SK-N-SH treated with all-trans-retinoic acid at 6 μM for 48 hours (cell line): ENCODE data around the gene ZNF791.
"Not testable (repeated sequence)": the region's sequence is repeated elsewhere in the genome, so short reads cannot be mapped to it uniquely, and the experiment has no call there.

Experiments
- ATAC-seq: fragments of 200-7000 bp; cut with Tn5 transposase; 3 replicates; pipeline ENCODE4 v1.9.1; 2020; ENCODE audit warnings: mild to moderate bottlenecking, moderate library complexity
- ARNTL ChIP-seq: fragments of 450-650 bp; formaldehyde crosslinking; IDR thresholded peaks from 2 replicates; pipeline ENCODE4 v1.5.0; 2020; ENCODE audit warnings: low read depth, mild to moderate bottlenecking, moderate library complexity, borderline replicate concordance
- CSDC2 ChIP-seq: fragments of 250-450 bp; sonication (Bioruptor Pico); IDR thresholded peaks from 2 replicates; pipeline ENCODE4 v1.5.0; 2020; ENCODE audit warnings: mild to moderate bottlenecking, moderate library complexity
- CSRNP3 ChIP-seq: fragments of 250-450 bp; sonication (Bioruptor Pico); IDR thresholded peaks from 2 replicates; pipeline ENCODE4 v1.5.1; 2021; ENCODE audit warnings: mild to moderate bottlenecking, moderate library complexity
- ESRRG ChIP-seq: fragments of 250-450 bp; sonication (Bioruptor Pico); IDR thresholded peaks from 2 replicates; pipeline ENCODE4 v1.6.1; 2021; ENCODE audit warnings: mild to moderate bottlenecking
- GLIS3 ChIP-seq: fragments of 250-450 bp; sonication (Bioruptor Pico); IDR thresholded peaks from 2 replicates; pipeline ENCODE4 v1.5.0; 2020; ENCODE audit warnings: mild to moderate bottlenecking, moderate library complexity
- ISL1 ChIP-seq: fragments of 250-450 bp; sonication (Bioruptor Pico); IDR thresholded peaks from 2 replicates; pipeline ENCODE4 v2.1.2; 2022; ENCODE audit warnings: mild to moderate bottlenecking, moderate library complexity
- OSR1 ChIP-seq: fragments of 250-450 bp; sonication (Bioruptor Pico); IDR thresholded peaks from 2 replicates; pipeline ENCODE4 v1.8.0; 2022; ENCODE audit warnings: moderate library complexity, mild to moderate bottlenecking, inconsistent platforms
- PATZ1 ChIP-seq: fragments of 250-450 bp; sonication (Bioruptor Pico); IDR thresholded peaks from 2 replicates; pipeline ENCODE4 v1.8.0; 2020; ENCODE audit warnings: mild to moderate bottlenecking, moderate library complexity, borderline replicate concordance
- PPARA ChIP-seq: fragments of 250-450 bp; sonication (Bioruptor Pico); IDR thresholded peaks from 2 replicates; pipeline ENCODE4 v1.5.0; 2020; ENCODE audit warnings: mild to moderate bottlenecking, borderline replicate concordance
- RARB ChIP-seq: fragments of 250-450 bp; sonication (Bioruptor Pico); IDR thresholded peaks from 2 replicates; pipeline ENCODE4 v1.8.0; 2021; ENCODE audit warnings: mild to moderate bottlenecking, moderate library complexity
- SNAI2 ChIP-seq: fragments of 250-450 bp; sonication (Bioruptor Pico); IDR thresholded peaks from 2 replicates; pipeline ENCODE4 v1.5.0; 2020; ENCODE audit warnings: mild to moderate bottlenecking, moderate library complexity
- TCF4 ChIP-seq: fragments of 250-450 bp; sonication (Bioruptor Pico); IDR thresholded peaks from 2 replicates; pipeline ENCODE4 v1.8.0; 2021; ENCODE audit warnings: mild to moderate bottlenecking, moderate library complexity, borderline replicate concordance
- TOX ChIP-seq: fragments of 250-450 bp; sonication (Bioruptor Pico); IDR thresholded peaks from 2 replicates; pipeline ENCODE4 v1.8.0; 2021; ENCODE audit warnings: mild to moderate bottlenecking, moderate library complexity, borderline replicate concordance
- TSHZ2 ChIP-seq: fragments of 250-450 bp; sonication (Bioruptor Pico); IDR thresholded peaks from 2 replicates; pipeline ENCODE4 v1.5.0; 2020; ENCODE audit warnings: mild to moderate bottlenecking, moderate library complexity
- ZC3H10 ChIP-seq: fragments of 250-450 bp; sonication (Bioruptor Pico); IDR thresholded peaks from 2 replicates; pipeline ENCODE4 v1.5.1; 2021; ENCODE audit warnings: mild to moderate bottlenecking, moderate library complexity
- ZFP3 ChIP-seq: fragments of 250-450 bp; sonication (Bioruptor Pico); IDR thresholded peaks from 2 replicates; pipeline ENCODE4 v1.5.0; 2020; ENCODE audit warnings: mild to moderate bottlenecking, moderate library complexity
- ZFP30 ChIP-seq: fragments of 450-650 bp; formaldehyde crosslinking; IDR thresholded peaks from 2 replicates; pipeline ENCODE4 v1.5.0; 2022; ENCODE audit warnings: mild to moderate bottlenecking, moderate library complexity
- ZNF565 ChIP-seq: fragments of 450-650 bp; formaldehyde crosslinking; conservative IDR thresholded peaks from 2 replicates; pipeline ENCODE4 v1.5.0; 2020; ENCODE audit warnings: low read depth, mild to moderate bottlenecking, moderate library complexity
- ZNF70 ChIP-seq: fragments of 450-650 bp; formaldehyde crosslinking; IDR thresholded peaks from 2 replicates; pipeline ENCODE4 v1.5.0; 2020; ENCODE audit warnings: mild to moderate bottlenecking, moderate library complexity
- ZNF8 ChIP-seq: fragments of 450-650 bp; formaldehyde crosslinking; IDR thresholded peaks from 2 replicates; pipeline ENCODE4 v1.5.0; 2020; ENCODE audit warnings: mild to moderate bottlenecking, moderate library complexity
- TF ChIP-seq, protein P1 (sequence below): fragments of 250-450 bp; sonication (Bioruptor Pico); IDR thresholded peaks from 2 replicates; pipeline ENCODE4 v1.5.1; 2020; ENCODE audit warnings: low read depth, mild to moderate bottlenecking, moderate library complexity
- TF ChIP-seq, protein P2 (sequence below): fragments of 250-450 bp; sonication (Bioruptor Pico); IDR thresholded peaks from 2 replicates; pipeline ENCODE4 v1.8.0; 2021; ENCODE audit warnings: low read depth, mild to moderate bottlenecking, moderate library complexity, borderline replicate concordance

Gene ZNF791

DNA sequence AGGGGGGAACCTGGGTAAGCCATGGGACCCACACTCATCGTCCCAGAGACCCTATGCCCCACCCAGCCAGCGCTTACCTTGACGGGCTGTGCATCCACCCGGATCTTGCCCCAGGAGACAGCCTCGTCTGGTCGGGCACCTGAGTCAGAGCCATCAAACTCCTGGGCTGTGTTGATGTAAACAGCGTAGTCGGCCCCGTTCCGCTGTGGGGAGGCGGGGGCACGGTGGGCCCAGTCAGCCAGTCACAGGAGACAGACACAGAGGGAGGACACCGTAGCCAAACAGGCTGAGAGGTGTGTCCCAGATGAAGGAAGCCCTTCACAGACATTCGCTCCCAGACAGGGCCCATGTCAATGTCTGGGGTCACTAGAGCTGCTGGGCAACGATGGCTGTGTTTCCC, 65.2 kb downstream of the ZNF791 start (continued):
- TF ChIP-seq TOX (CRISPR knock-in tag) (no peak), ZNF8 (CRISPR knock-in tag) (no peak), ZC3H10 (CRISPR knock-in tag) (no peak), ARNTL (CRISPR knock-in tag) (no peak), SNAI2 (CRISPR knock-in tag) (no peak)
- TF ChIP-seq, all 23 proteins: peak for 0

DNA sequence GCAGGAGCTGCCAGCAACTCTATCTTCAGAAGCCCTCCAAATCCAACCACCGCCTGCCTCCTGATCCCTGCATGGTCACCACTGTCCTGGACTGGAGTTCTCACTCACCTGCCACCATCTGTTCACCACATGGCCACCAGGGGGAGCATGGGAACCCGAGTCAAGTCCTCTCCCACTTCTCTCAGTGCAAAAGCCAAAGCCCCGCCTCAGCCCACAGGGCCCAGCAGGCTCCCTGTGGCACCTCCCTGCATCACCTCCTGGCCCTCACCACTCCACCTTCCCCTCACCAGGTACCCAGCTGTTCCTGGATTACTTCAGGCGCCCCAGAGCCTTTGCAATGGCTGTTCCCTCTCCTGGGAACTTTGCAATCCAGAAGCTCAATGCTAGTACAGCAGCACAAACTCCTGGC, 65.7 kb downstream of the ZNF791 start:
- TF ChIP-seq ZNF70 (CRISPR knock-in tag) = no peak
- no peak for TF ChIP-seq PPARA (CRISPR knock-in tag)
- TF ChIP-seq ZNF8 (CRISPR knock-in tag) = no peak
- no peak for TF ChIP-seq TOX (CRISPR knock-in tag)
- TF ChIP-seq TCF4 (CRISPR knock-in tag) = no peak
- TF ChIP-seq, protein P1, sequence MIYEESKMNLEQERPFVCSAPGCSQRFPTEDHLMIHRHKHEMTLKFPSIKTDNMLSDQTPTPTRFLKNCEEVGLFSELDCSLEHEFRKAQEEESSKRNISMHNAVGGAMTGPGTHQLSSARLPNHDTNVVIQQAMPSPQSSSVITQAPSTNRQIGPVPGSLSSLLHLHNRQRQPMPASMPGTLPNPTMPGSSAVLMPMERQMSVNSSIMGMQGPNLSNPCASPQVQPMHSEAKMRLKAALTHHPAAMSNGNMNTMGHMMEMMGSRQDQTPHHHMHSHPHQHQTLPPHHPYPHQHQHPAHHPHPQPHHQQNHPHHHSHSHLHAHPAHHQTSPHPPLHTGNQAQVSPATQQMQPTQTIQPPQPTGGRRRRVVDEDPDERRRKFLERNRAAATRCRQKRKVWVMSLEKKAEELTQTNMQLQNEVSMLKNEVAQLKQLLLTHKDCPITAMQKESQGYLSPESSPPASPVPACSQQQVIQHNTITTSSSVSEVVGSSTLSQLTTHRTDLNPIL (CRISPR knock-in tag) = no peak
- TF ChIP-seq PATZ1 = no peak
- no peak for TF ChIP-seq ZFP30 (CRISPR knock-in tag)
- TF ChIP-seq ZNF565 = no peak
- TF ChIP-seq, protein P2, sequence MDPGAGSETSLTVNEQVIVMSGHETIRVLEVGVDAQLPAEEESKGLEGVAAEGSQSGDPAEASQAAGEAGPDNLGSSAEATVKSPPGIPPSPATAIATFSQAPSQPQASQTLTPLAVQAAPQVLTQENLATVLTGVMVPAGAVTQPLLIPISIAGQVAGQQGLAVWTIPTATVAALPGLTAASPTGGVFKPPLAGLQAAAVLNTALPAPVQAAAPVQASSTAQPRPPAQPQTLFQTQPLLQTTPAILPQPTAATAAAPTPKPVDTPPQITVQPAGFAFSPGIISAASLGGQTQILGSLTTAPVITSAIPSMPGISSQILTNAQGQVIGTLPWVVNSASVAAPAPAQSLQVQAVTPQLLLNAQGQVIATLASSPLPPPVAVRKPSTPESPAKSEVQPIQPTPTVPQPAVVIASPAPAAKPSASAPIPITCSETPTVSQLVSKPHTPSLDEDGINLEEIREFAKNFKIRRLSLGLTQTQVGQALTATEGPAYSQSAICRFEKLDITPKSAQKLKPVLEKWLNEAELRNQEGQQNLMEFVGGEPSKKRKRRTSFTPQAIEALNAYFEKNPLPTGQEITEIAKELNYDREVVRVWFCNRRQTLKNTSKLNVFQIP (CRISPR knock-in tag) = no peak
- TF ChIP-seq SNAI2 (CRISPR knock-in tag) = no peak
- no peak for TF ChIP-seq CSRNP3 (CRISPR knock-in tag)
- no peak for TF ChIP-seq ESRRG
- no peak for TF ChIP-seq ISL1
- no peak for TF ChIP-seq ARNTL (CRISPR knock-in tag)
- no peak for TF ChIP-seq RARB (CRISPR knock-in tag)
- no peak for TF ChIP-seq ZFP3 (CRISPR knock-in tag)
- TF ChIP-seq TSHZ2 (CRISPR knock-in tag) = no peak
- no peak for TF ChIP-seq OSR1 (CRISPR knock-in tag)
- ATAC-seq = peak; percentile 67

DNA sequence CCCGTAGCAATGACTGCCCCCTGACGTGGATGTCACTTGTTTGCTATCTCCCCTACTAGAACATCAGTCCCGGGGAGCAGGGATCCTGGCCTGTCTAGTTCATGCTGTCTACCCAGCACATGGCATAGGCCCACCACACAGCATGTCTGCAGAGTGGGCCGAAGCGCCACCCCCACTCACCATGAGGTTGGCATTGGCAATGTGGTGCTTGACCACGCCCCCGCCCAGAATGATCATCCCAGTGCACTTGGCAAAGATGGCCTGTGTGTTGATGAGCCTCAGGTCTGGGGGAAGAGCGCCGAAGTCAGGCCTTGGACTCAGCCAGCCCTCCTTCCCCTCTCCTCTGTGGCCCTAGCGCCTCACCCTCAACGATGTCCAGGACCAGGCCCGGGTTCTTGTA, 66.2 kb downstream of the ZNF791 start:
- TF ChIP-seq CSDC2 (CRISPR knock-in tag) (no peak), TSHZ2 (CRISPR knock-in tag) (no peak), CSRNP3 (CRISPR knock-in tag) (no peak), ZFP3 (CRISPR knock-in tag) (no peak), ZNF565 (no peak), ARNTL (CRISPR knock-in tag) (no peak), ZFP30 (CRISPR knock-in tag) (no peak), TOX (CRISPR knock-in tag) (no peak), ESRRG (no peak), PPARA (CRISPR knock-in tag) (no peak), GLIS3 (no peak)
- TF ChIP-seq, protein P1 (CRISPR knock-in tag) = no peak
- no peak for ATAC-seq

DNA sequence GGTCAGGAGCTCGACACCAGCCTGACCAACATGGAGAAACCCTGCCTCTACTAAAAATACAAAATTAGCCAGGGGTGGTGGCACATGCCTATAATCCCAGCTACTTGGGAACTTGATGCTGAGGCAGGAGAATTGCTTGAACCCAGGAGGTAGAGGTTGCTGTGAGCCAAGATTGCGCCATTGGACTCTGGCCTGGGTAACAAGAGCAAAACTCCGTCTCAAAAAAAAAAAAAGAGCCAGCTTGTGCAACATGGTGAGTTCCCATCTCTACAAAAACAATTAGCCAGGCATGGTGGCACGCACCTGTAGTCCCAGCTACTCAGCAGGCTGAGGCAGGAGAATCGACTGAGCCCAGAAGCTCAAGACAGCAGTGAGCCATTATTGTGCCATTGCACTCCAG, 67.3 kb downstream of the ZNF791 start:
- not testable (repeated sequence) for ATAC-seq
